ENCODE measurements around the gene SNAPC4. TPM values are rescaled to one million over a fixed set of nuclear protein-coding genes. Genes with fewer than 3 reads are reported as not detected.

SNAPC4 gene
- total and polyA plus RNA-seq, 9 of the 15 experiments (the other 6 are each of a cell fraction or from before 2014, with no cell fraction given), result 0.21 to 21.8 (median 8.8) TPM

- TF ChIP-seq HDAC8 (tag; IDR thresholded peaks at IDR 0.05) (no peak), POLR3G (IDR thresholded peaks at IDR 0.05; ENCODE audit: extremely low read depth, insufficient read length, insufficient replicate concordance) (no peak), ZNF707 (CRISPR knock-in tag; conservative IDR thresholded peaks at IDR 0.05) (no peak), STAG1 (CRISPR knock-in tag; IDR thresholded peaks at IDR 0.05; ENCODE audit: borderline replicate concordance) (no peak), SMC3 (conservative IDR thresholded peaks at IDR 0.05; ENCODE audit: insufficient read depth, low read depth, low read length) (no peak), SP2 (IDR thresholded peaks at IDR 0.05; ENCODE audit: extremely low read depth, low read depth, low read length, poor library complexity, severe bottlenecking) (peak; percentile 62), LEF1 (IDR thresholded peaks at IDR 0.05) (no peak), ZBED1 (IDR thresholded peaks at IDR 0.05) (no peak), YY1 (IDR thresholded peaks at IDR 0.05; ENCODE audit: borderline replicate concordance in 1 of 3, control insufficient read depth in 1 of 3, extremely low read depth in 1 of 3, insufficient read depth in 3 of 3, insufficient read length in 1 of 3, insufficient replicate concordance in 2 of 3, low read depth in 1 of 3, low read length in 2 of 3) (no peak), SP1 (CRISPR knock-in tag; IDR thresholded peaks at IDR 0.05) (no peak), RFX7 (CRISPR knock-in tag; IDR thresholded peaks at IDR 0.05) (no peak), ZBTB9 (CRISPR knock-in tag; IDR thresholded peaks at IDR 0.05) (no peak; the same call in 1 of the 2 replicates), SIX5 (IDR thresholded peaks at IDR 0.05; ENCODE audit: borderline replicate concordance in 1 of 2, insufficient read depth in 1 of 2, low read depth in 1 of 2, low read length in 2 of 2) (no peak), TFAM (CRISPR knock-in tag; conservative IDR thresholded peaks at IDR 0.05) (no peak), ZNF583 (CRISPR knock-in tag; IDR thresholded peaks at IDR 0.05) (no peak), ZNF232 (CRISPR knock-in tag; IDR thresholded peaks at IDR 0.05) (no peak), LCOR (CRISPR knock-in tag; IDR thresholded peaks at IDR 0.05) (no peak)
- TF ChIP-seq, protein P1, sequence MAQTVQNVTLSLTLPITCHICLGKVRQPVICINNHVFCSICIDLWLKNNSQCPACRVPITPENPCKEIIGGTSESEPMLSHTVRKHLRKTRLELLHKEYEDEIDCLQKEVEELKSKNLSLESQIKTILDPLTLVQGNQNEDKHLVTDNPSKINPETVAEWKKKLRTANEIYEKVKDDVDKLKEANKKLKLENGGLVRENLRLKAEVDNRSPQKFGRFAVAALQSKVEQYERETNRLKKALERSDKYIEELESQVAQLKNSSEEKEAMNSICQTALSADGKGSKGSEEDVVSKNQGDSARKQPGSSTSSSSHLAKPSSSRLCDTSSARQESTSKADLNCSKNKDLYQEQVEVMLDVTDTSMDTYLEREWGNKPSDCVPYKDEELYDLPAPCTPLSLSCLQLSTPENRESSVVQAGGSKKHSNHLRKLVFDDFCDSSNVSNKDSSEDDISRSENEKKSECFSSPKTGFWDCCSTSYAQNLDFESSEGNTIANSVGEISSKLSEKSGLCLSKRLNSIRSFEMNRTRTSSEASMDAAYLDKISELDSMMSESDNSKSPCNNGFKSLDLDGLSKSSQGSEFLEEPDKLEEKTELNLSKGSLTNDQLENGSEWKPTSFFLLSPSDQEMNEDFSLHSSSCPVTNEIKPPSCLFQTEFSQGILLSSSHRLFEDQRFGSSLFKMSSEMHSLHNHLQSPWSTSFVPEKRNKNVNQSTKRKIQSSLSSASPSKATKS (CRISPR knock-in tag; IDR thresholded peaks at IDR 0.05), result no peak
- TF ChIP-seq, protein P2, sequence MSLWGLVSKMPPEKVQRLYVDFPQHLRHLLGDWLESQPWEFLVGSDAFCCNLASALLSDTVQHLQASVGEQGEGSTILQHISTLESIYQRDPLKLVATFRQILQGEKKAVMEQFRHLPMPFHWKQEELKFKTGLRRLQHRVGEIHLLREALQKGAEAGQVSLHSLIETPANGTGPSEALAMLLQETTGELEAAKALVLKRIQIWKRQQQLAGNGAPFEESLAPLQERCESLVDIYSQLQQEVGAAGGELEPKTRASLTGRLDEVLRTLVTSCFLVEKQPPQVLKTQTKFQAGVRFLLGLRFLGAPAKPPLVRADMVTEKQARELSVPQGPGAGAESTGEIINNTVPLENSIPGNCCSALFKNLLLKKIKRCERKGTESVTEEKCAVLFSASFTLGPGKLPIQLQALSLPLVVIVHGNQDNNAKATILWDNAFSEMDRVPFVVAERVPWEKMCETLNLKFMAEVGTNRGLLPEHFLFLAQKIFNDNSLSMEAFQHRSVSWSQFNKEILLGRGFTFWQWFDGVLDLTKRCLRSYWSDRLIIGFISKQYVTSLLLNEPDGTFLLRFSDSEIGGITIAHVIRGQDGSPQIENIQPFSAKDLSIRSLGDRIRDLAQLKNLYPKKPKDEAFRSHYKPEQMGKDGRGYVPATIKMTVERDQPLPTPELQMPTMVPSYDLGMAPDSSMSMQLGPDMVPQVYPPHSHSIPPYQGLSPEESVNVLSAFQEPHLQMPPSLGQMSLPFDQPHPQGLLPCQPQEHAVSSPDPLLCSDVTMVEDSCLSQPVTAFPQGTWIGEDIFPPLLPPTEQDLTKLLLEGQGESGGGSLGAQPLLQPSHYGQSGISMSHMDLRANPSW (CRISPR knock-in tag; IDR thresholded peaks at IDR 0.05), result no peak
These were observed 39.8 kb upstream of the SNAPC4 start, which contains the start of gene INPP5E (continued) for GRCh38 chr9:136439481-136440408.
